GM23338 (cell line): ENCODE results near the gene MROH2A. TPM values are rescaled to one million over a fixed set of nuclear protein-coding genes. Genes with fewer than 3 reads are reported as not detected.

Experiments
- ATAC-seq: fragments of 200-7000 bp; cut with Tn5 transposase; 3 replicates; pipeline ENCODE4 v1.9.1; 2020
- DNase-seq: peaks from one replicate; pipeline ENCODE4 v3.0.0-alpha.2; 2015; ENCODE audit warnings: low spot score
- H2AFZ ChIP-seq: fragments of 200-600 bp; sonication (generic); 2 replicates; pipeline ENCODE4 v1.8.0; 2016; ENCODE audit warnings: antibody characterized with exemption, mild to moderate bottlenecking, moderate library complexity
- H3F3A ChIP-seq: fragments of 200-600 bp; sonication (generic); replicated peaks from 2 replicates; pipeline ENCODE4 v1.8.0; 2017; ENCODE audit warnings: antibody characterized with exemption, mixed run types, low read depth
- H3K27ac ChIP-seq: fragments of 200-600 bp; sonication (generic); 2 replicates; pipeline ENCODE4 v1.6.1; 2016; ENCODE audit warnings: low read depth
- H3K27me3 ChIP-seq: fragments of 200-600 bp; sonication (generic); 2 replicates; pipeline ENCODE4 v1.8.0; 2016; ENCODE audit warnings: mild to moderate bottlenecking, mixed run types, moderate library complexity; ENCODE audit not compliant: insufficient read depth
- H3K36me3 ChIP-seq: fragments of 200-600 bp; sonication (generic); 2 replicates; pipeline ENCODE4 v1.8.0; 2016; ENCODE audit warnings: mild to moderate bottlenecking; ENCODE audit not compliant: insufficient read depth
- H3K4me1 ChIP-seq: fragments of 200-600 bp; sonication (generic); 2 replicates; pipeline ENCODE4 v1.8.0; 2016; ENCODE audit warnings: mild to moderate bottlenecking, moderate library complexity; ENCODE audit not compliant: insufficient read depth
- H3K4me2 ChIP-seq: fragments of 200-600 bp; sonication (generic); 2 replicates; pipeline ENCODE4 v1.7.1; 2017; ENCODE audit warnings: mixed run types
- H3K4me3 ChIP-seq: fragments of 200-600 bp; sonication (generic); 2 replicates; pipeline ENCODE4 v1.6.1; 2016; ENCODE audit warnings: mixed run types
- H3K79me2 ChIP-seq: fragments of 200-600 bp; sonication (generic); replicated peaks from 2 replicates; pipeline ENCODE4 v1.8.0; 2017; ENCODE audit warnings: mild to moderate bottlenecking; ENCODE audit not compliant: insufficient read depth
- H3K9me2 ChIP-seq: fragments of 200-600 bp; sonication (generic); 2 replicates; pipeline ENCODE4 v1.8.0; 2017; ENCODE audit not compliant: insufficient read depth
- H4K20me1 ChIP-seq: fragments of 200-600 bp; sonication (generic); replicated peaks from 2 replicates; pipeline ENCODE4 v1.8.0; 2017; ENCODE audit warnings: mild to moderate bottlenecking; ENCODE audit not compliant: insufficient read depth
- H3K27ac Mint-ChIP-seq: 2 replicates; pipeline ENCODE4 v1.8.0; 2020; ENCODE audit warnings: inconsistent platforms, mild to moderate bottlenecking, moderate library complexity, mixed read lengths
- H3K27me3 Mint-ChIP-seq: 3 replicates; pipeline ENCODE4 v1.8.0; 2022; ENCODE audit warnings: low read depth, mild to moderate bottlenecking, moderate library complexity, mixed read lengths, inconsistent platforms; ENCODE audit not compliant: insufficient read depth, poor library complexity
- H3K36me3 Mint-ChIP-seq: 3 replicates; pipeline ENCODE4 v1.8.0; 2021; ENCODE audit warnings: low read depth, mild to moderate bottlenecking, inconsistent platforms, moderate library complexity, mixed read lengths
- H3K4me1 Mint-ChIP-seq: 3 replicates; pipeline ENCODE4 v1.8.0; 2020; ENCODE audit warnings: mild to moderate bottlenecking, inconsistent platforms, mixed read lengths
- H3K4me3 Mint-ChIP-seq: 3 replicates; pipeline ENCODE4 v1.8.0; 2021; ENCODE audit warnings: moderate library complexity, mild to moderate bottlenecking, inconsistent platforms, mixed read lengths
- H3K9me3 Mint-ChIP-seq: 3 replicates; pipeline ENCODE4 v1.8.0; 2020; ENCODE audit warnings: moderate library complexity, mild to moderate bottlenecking, inconsistent platforms, mixed read lengths
- CREB1 ChIP-seq: fragments of 250-450 bp; sonication (Bioruptor Pico); IDR thresholded peaks from 2 replicates; pipeline ENCODE4 v1.5.0; 2020; ENCODE audit warnings: low read depth, mild to moderate bottlenecking, moderate library complexity
- CTCF ChIP-seq, 2 experiments: fragments of 200-600 bp in 1 of 2; sonication (generic) in 1 of 2; conservative IDR thresholded peaks; 2 replicates each; pipeline versions ENCODE4 v1.5.1 to v1.6.1; 2016 to 2017; ENCODE audit warnings: antibody characterized with exemption in 2 of 2, low read depth in 2 of 2, mild to moderate bottlenecking in 2 of 2, moderate library complexity in 1 of 2
- EZH2 ChIP-seq: fragments of 200-600 bp; sonication (generic); IDR thresholded peaks from one replicate; pipeline ENCODE4 v1.8.0; 2017; ENCODE audit warnings: antibody characterized with exemption, mild to moderate bottlenecking, low read depth; ENCODE audit not compliant: unreplicated experiment
- EZH2phosphoT487 ChIP-seq: fragments of 200-600 bp; sonication (generic); IDR thresholded peaks from one replicate; pipeline ENCODE4 v1.8.1; 2018; ENCODE audit warnings: antibody characterized with exemption; ENCODE audit not compliant: unreplicated experiment
- JUNB ChIP-seq: IDR thresholded peaks from one replicate; pipeline ENCODE4 v1.6.1; 2016; ENCODE audit warnings: antibody characterized with exemption; ENCODE audit not compliant: unreplicated experiment
- NANOG ChIP-seq: IDR thresholded peaks from 2 replicates; pipeline ENCODE4 v1.6.1; 2016; ENCODE audit warnings: antibody characterized with exemption, borderline replicate concordance
- POLR2AphosphoS5 ChIP-seq: IDR thresholded peaks from 2 replicates; pipeline ENCODE4 v1.6.1; 2016; ENCODE audit warnings: antibody characterized with exemption, low read depth
- REST ChIP-seq: IDR thresholded peaks from one replicate; pipeline ENCODE4 v1.6.1; 2018; ENCODE audit warnings: antibody characterized with exemption; ENCODE audit not compliant: unreplicated experiment
- STAT1 ChIP-seq: IDR thresholded peaks from one replicate; pipeline ENCODE4 v1.6.1; 2016; ENCODE audit warnings: antibody characterized with exemption; ENCODE audit not compliant: unreplicated experiment
- ZNF114 ChIP-seq: fragments of 250-450 bp; sonication (Bioruptor Pico); IDR thresholded peaks from 2 replicates; pipeline ENCODE4 v1.5.0; 2020; ENCODE audit warnings: mild to moderate bottlenecking, moderate library complexity
- ZNF331 ChIP-seq: fragments of 250-450 bp; sonication (Bioruptor Pico); IDR thresholded peaks from 2 replicates; pipeline ENCODE4 v1.5.0; 2020; ENCODE audit warnings: low read depth, mild to moderate bottlenecking, moderate library complexity
- polyA plus RNA-seq: library from polyadenylated mRNA; unstranded; fragments of >200 nt; fragmentation: Nextera tagmentation; extraction: Ambion mirVana; gene quantifications from 2 replicates; pipeline ENCODE4 v1.2.1, GENCODE V29; 2016
- total RNA-seq: library from RNA; depleted of rRNA; stranded (reverse); fragments of >200 nt; shearing (Covaris generic); gene quantifications from 2 replicates; pipeline ENCODE4 v1.2.3, GENCODE V29; 2014
- TF ChIP-seq, protein P1 (sequence below): IDR thresholded peaks from 2 replicates; pipeline ENCODE4 v1.6.1; 2016; ENCODE audit warnings: antibody characterized with exemption

MROH2A gene
- total and polyA plus RNA-seq, 2 experiments from 2014 or later, result not detected

GRCh38 chr2:233811087-233811486, 33.0 kb downstream of the MROH2A start (continued):
- no peak for TF ChIP-seq REST
- TF ChIP-seq EZH2, result no peak
- TF ChIP-seq CTCF (conservative IDR thresholded peaks at IDR 0.05; ENCODE audit: low read depth in 2 of 2), result no peak
- no peak for TF ChIP-seq EZH2phosphoT487

GRCh38 chr2:233811732-233812131, 33.6 kb downstream of the MROH2A start:
- Histone ChIP-seq H3K79me2 (no peaks in the 10 kb centered on the region), H3K9me2 (peaks cover 6% of the 10 kb centered on the region), H3K27ac (no peak overlapping the region), H3K36me3 (no peaks in the 10 kb centered on the region), H3K4me1 (no peaks in the 10 kb centered on the region), H3K27me3 (no peaks in the 10 kb centered on the region), H3K4me3 (no peak overlapping the region), H3K4me2 (no peak overlapping the region), H2AFZ (no peak overlapping the region), H4K20me1 (no peaks in the 10 kb centered on the region), H3F3A (no peaks in the 10 kb centered on the region)
- Mint-ChIP-seq H3K9me3 (peaks cover 5% of the 10 kb centered on the region; the same call in 2 of the 3 replicates), H3K36me3 (no peaks in the 10 kb centered on the region), H3K27me3 (peaks cover 2% of the 10 kb centered on the region), H3K27ac (no peak overlapping the region), H3K4me3 (no peak overlapping the region), H3K4me1 (no peaks in the 10 kb centered on the region)
- DNase-seq (no peak), ATAC-seq (no peak)
- TF ChIP-seq ZNF114 (CRISPR knock-in tag) (no peak), CTCF (conservative IDR thresholded peaks at IDR 0.05; ENCODE audit: low read depth in 2 of 2) (no peak), CREB1 (CRISPR knock-in tag) (no peak), EZH2phosphoT487 (no peak), EZH2 (no peak), POLR2AphosphoS5 (no peak), JUNB (no peak), NANOG (no peak), REST (no peak), ZNF331 (no peak), STAT1 (no peak)
- TF ChIP-seq, protein P1, sequence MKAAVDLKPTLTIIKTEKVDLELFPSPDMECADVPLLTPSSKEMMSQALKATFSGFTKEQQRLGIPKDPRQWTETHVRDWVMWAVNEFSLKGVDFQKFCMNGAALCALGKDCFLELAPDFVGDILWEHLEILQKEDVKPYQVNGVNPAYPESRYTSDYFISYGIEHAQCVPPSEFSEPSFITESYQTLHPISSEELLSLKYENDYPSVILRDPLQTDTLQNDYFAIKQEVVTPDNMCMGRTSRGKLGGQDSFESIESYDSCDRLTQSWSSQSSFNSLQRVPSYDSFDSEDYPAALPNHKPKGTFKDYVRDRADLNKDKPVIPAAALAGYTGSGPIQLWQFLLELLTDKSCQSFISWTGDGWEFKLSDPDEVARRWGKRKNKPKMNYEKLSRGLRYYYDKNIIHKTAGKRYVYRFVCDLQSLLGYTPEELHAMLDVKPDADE, result no peak
